ENCODE data around the gene TRRAP. TPM values are rescaled to one million over a fixed set of nuclear protein-coding genes. Genes with fewer than 3 reads are reported as not detected.

TRRAP gene
- polyA plus RNA-seq (2011; rRNA removed) (22.1 and 28.5 TPM in 2 replicates), polyA plus RNA-seq (2017; fragmentation: RNase III; extraction: RNeasy Plus Mini Kit Qiagen cat#74134 plus additional on column Dnase treatment) (10.8 to 13.0 TPM (median 12.2 TPM) in 3 replicates), polyA minus RNA-seq (2011; rRNA and poly(A)+ RNA removed) (63.0 and 76.4 TPM in 2 replicates)
- 16.6 and 20.2 TPM in 2 replicates for polyA plus RNA-seq (2012; cell fraction: cytosol; rRNA removed)
- polyA plus RNA-seq (2012; cell fraction: nucleus; rRNA removed) = 38.7 and 39.6 TPM in 2 replicates

DNA sequence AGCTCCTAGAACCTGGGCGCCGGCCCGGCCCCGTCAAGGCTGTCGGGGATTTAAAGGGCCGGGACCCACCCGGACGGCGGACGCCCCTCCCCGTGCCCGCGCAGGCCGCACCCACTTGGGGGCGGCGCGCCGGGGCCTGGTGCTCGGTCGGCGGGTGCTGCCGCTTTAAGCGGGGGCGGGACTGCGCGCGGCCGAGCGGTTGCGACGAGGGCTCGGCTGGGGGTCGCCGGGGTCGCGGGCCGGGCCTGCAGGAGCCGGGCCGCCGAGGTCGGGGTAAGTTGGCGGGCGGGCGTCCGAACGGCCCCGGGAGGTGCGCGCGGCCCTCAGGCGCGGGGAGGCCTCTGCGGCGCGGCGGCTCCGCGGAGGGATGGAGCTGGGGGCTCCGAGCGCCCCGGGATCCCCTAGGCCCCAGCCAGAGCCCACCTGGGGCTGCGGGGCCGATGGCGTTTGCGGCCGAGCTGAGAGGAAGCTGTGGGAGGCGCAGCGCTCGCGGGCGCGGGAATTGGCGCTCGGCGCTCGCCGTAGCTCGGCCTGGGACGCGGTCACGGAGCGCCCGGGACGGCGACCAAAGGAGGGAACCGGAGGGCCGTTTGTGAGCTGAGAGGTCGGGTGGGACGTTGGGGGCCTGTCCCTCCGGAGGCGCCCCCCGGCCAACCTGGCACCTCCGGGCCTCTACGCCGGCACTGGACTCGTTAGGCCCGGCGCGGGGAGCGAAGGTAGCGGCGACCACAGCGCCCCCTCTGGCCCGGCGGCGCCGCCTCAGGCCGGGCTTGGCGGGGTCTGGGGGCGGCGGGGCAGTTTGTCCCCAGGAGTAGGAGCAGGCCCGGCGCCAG, at the start of gene TRRAP:
TSS of gene TRRAP (plus strand) at position 168 of the 833 bp plus-strand sequence. CDS start 2,619 bp downstream, outside the sequence.
- peaks cover 9% of the 10 kb centered on the region; the same call in 2 of the 3 replicates for H3K4me1 ChIP-seq
- ChIA-PET CTCF (interaction anchor here (0.6 to 2.5 kb wide), 23 partner anchors 8 to 478 kb away, joined by 3 to 25 read pairs (median 3); partner anchors contain the start of genes BAIAP2L1, KPNA7 and TMEM130), POLR2A (interaction anchor here (1.2 to 1.3 kb wide), 2 partner anchors 12 to 431 kb away, joined by 3 to 6 read pairs; no protein-coding TSS in a partner anchor)
- peak; percentile 58 to 79 for DNase-seq (ENCODE audit: low read depth in 1 of 2, low spot score in 1 of 2)
- peak within 1 kb of the TSS; percentile 91 to 100 for H3K27ac ChIP-seq
- H3K4me2 ChIP-seq = peak within 1 kb of the TSS; percentile 95
- FAIRE-seq = no peak
- WGBS (ENCODE audit: missing lambda C conversion rate) = no CpG with 5 or more reads among the region's 113 CpGs
- H3K4me3 ChIP-seq = peak within 1 kb of the TSS; percentile 82
- ATAC-seq = peak; percentile 85 to 92
- no peaks in the 10 kb centered on the region for H3K9me3 ChIP-seq
- TF ChIP-seq, protein P1, sequence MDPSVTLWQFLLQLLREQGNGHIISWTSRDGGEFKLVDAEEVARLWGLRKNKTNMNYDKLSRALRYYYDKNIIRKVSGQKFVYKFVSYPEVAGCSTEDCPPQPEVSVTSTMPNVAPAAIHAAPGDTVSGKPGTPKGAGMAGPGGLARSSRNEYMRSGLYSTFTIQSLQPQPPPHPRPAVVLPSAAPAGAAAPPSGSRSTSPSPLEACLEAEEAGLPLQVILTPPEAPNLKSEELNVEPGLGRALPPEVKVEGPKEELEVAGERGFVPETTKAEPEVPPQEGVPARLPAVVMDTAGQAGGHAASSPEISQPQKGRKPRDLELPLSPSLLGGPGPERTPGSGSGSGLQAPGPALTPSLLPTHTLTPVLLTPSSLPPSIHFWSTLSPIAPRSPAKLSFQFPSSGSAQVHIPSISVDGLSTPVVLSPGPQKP (IDR thresholded peaks at IDR 0.05; ENCODE audit: low read depth, low read length) = no peak
- TF ChIP-seq MAZ (IDR thresholded peaks at IDR 0.05; ENCODE audit: borderline replicate concordance, low read depth, low read length) (no peak), HOXB13 (CRISPR knock-in tag; IDR thresholded peaks at IDR 0.05; ENCODE audit: low read depth) (no peak), EP300 (IDR thresholded peaks at IDR 0.05) (no peak), FOXS1 (CRISPR knock-in tag; IDR thresholded peaks at IDR 0.05) (no peak), GATA3 (IDR thresholded peaks at IDR 0.05; ENCODE audit: borderline replicate concordance) (no peak), CEBPB (IDR thresholded peaks at IDR 0.05) (no peak), HEYL (CRISPR knock-in tag; IDR thresholded peaks at IDR 0.05) (no peak), POLR2A (IDR thresholded peaks at IDR 0.05; ENCODE audit: low read length) (peak; percentile 34), HDAC2 (IDR thresholded peaks at IDR 0.05) (no peak), SREBF2 (IDR thresholded peaks at IDR 0.05) (no peak), RNF2 (IDR thresholded peaks at IDR 0.05; ENCODE audit: borderline replicate concordance, low read depth) (no peak), FOSL2 (IDR thresholded peaks at IDR 0.05) (no peak), FOSL2 (CRISPR knock-in tag; IDR thresholded peaks at IDR 0.05) (no peak), RAD21 (conservative IDR thresholded peaks at IDR 0.05 in 1 of 2, IDR thresholded peaks at IDR 0.05 in 1 of 2) (no peak), HOXB5 (CRISPR knock-in tag; IDR thresholded peaks at IDR 0.05) (no peak), PHF8 (IDR thresholded peaks at IDR 0.05; ENCODE audit: borderline replicate concordance, low read depth) (peak; percentile 79), TFCP2L1 (CRISPR knock-in tag; IDR thresholded peaks at IDR 0.05) (peak; percentile 77; the same call in 1 of the 2 replicates), EHF (CRISPR knock-in tag; IDR thresholded peaks at IDR 0.05) (no peak), MYC (IDR thresholded peaks at IDR 0.05; ENCODE audit: borderline replicate concordance, low read length) (no peak), KDM5A (IDR thresholded peaks at IDR 0.05) (peak; percentile 36; the same call in 1 of the 2 replicates), CHD2 (IDR thresholded peaks at IDR 0.05; ENCODE audit: low read length, partially characterized antibody) (no peak), FOSB (CRISPR knock-in tag; IDR thresholded peaks at IDR 0.05) (no peak)
- TF ChIP-seq, protein P2, sequence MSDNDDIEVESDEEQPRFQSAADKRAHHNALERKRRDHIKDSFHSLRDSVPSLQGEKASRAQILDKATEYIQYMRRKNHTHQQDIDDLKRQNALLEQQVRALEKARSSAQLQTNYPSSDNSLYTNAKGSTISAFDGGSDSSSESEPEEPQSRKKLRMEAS (IDR thresholded peaks at IDR 0.05) = 0 out of 2 replicates have a peak, but pooled peaks have one; percentile 16
- TF ChIP-seq, protein P3, sequence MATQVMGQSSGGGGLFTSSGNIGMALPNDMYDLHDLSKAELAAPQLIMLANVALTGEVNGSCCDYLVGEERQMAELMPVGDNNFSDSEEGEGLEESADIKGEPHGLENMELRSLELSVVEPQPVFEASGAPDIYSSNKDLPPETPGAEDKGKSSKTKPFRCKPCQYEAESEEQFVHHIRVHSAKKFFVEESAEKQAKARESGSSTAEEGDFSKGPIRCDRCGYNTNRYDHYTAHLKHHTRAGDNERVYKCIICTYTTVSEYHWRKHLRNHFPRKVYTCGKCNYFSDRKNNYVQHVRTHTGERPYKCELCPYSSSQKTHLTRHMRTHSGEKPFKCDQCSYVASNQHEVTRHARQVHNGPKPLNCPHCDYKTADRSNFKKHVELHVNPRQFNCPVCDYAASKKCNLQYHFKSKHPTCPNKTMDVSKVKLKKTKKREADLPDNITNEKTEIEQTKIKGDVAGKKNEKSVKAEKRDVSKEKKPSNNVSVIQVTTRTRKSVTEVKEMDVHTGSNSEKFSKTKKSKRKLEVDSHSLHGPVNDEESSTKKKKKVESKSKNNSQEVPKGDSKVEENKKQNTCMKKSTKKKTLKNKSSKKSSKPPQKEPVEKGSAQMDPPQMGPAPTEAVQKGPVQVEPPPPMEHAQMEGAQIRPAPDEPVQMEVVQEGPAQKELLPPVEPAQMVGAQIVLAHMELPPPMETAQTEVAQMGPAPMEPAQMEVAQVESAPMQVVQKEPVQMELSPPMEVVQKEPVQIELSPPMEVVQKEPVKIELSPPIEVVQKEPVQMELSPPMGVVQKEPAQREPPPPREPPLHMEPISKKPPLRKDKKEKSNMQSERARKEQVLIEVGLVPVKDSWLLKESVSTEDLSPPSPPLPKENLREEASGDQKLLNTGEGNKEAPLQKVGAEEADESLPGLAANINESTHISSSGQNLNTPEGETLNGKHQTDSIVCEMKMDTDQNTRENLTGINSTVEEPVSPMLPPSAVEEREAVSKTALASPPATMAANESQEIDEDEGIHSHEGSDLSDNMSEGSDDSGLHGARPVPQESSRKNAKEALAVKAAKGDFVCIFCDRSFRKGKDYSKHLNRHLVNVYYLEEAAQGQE (IDR thresholded peaks at IDR 0.05) = no peak
- TF ChIP-seq, protein P4, sequence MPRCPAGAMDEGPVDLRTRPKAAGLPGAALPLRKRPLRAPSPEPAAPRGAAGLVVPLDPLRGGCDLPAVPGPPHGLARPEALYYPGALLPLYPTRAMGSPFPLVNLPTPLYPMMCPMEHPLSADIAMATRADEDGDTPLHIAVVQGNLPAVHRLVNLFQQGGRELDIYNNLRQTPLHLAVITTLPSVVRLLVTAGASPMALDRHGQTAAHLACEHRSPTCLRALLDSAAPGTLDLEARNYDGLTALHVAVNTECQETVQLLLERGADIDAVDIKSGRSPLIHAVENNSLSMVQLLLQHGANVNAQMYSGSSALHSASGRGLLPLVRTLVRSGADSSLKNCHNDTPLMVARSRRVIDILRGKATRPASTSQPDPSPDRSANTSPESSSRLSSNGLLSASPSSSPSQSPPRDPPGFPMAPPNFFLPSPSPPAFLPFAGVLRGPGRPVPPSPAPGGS (IDR thresholded peaks at IDR 0.05) = 0 out of 3 replicates have a peak, but pooled peaks have one; percentile 41
- TF ChIP-seq, protein P5, sequence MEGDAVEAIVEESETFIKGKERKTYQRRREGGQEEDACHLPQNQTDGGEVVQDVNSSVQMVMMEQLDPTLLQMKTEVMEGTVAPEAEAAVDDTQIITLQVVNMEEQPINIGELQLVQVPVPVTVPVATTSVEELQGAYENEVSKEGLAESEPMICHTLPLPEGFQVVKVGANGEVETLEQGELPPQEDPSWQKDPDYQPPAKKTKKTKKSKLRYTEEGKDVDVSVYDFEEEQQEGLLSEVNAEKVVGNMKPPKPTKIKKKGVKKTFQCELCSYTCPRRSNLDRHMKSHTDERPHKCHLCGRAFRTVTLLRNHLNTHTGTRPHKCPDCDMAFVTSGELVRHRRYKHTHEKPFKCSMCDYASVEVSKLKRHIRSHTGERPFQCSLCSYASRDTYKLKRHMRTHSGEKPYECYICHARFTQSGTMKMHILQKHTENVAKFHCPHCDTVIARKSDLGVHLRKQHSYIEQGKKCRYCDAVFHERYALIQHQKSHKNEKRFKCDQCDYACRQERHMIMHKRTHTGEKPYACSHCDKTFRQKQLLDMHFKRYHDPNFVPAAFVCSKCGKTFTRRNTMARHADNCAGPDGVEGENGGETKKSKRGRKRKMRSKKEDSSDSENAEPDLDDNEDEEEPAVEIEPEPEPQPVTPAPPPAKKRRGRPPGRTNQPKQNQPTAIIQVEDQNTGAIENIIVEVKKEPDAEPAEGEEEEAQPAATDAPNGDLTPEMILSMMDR (IDR thresholded peaks at IDR 0.05) = peak; percentile 89
- TF ChIP-seq, protein P6, sequence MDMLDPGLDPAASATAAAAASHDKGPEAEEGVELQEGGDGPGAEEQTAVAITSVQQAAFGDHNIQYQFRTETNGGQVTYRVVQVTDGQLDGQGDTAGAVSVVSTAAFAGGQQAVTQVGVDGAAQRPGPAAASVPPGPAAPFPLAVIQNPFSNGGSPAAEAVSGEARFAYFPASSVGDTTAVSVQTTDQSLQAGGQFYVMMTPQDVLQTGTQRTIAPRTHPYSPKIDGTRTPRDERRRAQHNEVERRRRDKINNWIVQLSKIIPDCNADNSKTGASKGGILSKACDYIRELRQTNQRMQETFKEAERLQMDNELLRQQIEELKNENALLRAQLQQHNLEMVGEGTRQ (IDR thresholded peaks at IDR 0.05) = no peak
- TF ChIP-seq, protein P7, sequence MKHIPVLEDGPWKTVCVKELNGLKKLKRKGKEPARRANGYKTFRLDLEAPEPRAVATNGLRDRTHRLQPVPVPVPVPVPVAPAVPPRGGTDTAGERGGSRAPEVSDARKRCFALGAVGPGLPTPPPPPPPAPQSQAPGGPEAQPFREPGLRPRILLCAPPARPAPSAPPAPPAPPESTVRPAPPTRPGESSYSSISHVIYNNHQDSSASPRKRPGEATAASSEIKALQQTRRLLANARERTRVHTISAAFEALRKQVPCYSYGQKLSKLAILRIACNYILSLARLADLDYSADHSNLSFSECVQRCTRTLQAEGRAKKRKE (CRISPR knock-in tag; IDR thresholded peaks at IDR 0.05; ENCODE audit: low read depth) = no peak
